ENCODE results near the gene CMC2. TPM values are rescaled to one million over a fixed set of nuclear protein-coding genes. Genes with fewer than 3 reads are reported as not detected.

CMC2 gene
- polyA plus RNA-seq, 6 donors from 2014 or later, result 71.2 to 106 (median 83.2) TPM

DNA sequence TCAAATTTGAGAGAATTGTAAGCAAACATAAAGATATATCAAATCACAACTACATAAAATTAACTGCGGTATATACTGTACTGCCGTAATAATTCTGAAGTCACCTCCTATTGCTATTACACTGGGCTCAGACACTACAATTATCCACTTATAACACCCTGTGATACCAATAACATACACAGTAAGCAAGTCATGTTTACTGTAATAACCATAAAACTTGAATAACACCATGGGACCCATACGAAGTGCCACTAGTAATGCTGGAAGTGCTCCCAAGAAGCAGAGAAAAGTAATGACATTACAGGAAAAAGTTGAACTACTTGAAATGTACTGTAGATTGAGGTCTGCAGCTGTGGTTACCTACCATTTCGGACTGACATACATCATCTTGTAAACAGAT is 24.0 kb downstream of the CMC2 start:
- DNase-seq, result no peak

DNA sequence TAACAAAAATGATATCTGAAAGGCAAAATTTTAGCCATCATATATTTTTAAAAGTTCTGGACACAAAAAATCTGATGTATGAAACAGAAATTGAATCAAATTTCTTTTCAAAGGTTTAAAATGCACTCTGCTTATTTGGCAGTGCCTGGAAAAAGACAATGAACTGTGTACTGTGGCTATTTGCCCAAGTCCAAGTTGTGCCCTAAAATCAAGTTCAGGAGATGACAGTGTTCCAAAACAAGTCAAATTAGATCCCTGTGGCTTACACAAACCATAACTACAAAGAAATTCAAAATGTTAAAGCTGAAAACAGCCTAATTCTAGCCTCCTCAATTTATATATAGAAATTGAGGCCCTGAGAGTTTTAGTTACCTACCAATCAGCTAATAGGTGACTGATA is 25.6 kb downstream of the CMC2 start:
- Mint-ChIP-seq H3K36me3 (peaks cover under 1 to 10% of the 10 kb centered on the region in 2 donors), H3K27ac (peak overlapping the region in 1 of 6 donors; percentile 19)

More for the DNA sequence above, 24.0 kb downstream of the CMC2 start:
- Mint-ChIP-seq H3K9me3 (no peaks in the 10 kb centered on the region), H3K27ac (peak overlapping the region in 1 of 6 donors; percentile 42), H3K4me3 (no peak overlapping the region), H3K36me3 (peaks cover 9 to 14% of the 10 kb centered on the region in 2 donors), H3K4me1 (peaks cover 3 to 10% (median 5%) of the 10 kb centered on the region in 3 donors), H3K27me3 (no peaks in the 10 kb centered on the region)
- ATAC-seq (ENCODE audit: low read depth in 2 of 2), result no peak

DNA sequence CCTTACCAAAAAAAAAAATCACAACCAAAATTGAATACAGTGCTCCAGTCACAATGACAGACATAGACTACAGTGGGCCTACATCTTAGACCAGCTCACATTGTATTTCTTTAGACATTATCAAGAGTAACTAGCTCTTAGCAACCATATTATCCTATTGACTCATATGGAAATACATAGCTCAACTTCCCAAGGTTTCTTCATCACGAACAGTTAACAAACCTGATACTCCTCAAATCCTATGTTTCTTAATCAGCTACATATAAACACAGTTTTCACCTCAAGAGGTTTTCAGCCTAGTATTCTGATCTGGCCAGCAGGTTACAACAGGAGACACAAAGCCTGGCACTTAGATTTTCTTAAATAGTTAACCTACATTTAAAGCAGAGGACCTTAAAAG is 29.7 kb downstream of the CMC2 start:
- no peak for DNase-seq
- no peaks in the 10 kb centered on the region for H3K27me3 Mint-ChIP-seq
- H3K4me3 Mint-ChIP-seq, result no peak overlapping the region
- no peaks in the 10 kb centered on the region for H3K9me3 Mint-ChIP-seq
- no peak for ATAC-seq (ENCODE audit: low read depth in 2 of 2)
- peak overlapping the region in 2 of 6 donors; percentile 13 to 26 for H3K27ac Mint-ChIP-seq
- H3K4me1 Mint-ChIP-seq, result peaks cover 0 to 2% (median 0%) of the 10 kb centered on the region in 3 donors
- peaks cover 9 to 19% of the 10 kb centered on the region in 2 donors for H3K36me3 Mint-ChIP-seq

More for the DNA sequence above, 25.6 kb downstream of the CMC2 start:
- H3K4me3 Mint-ChIP-seq, result no peak overlapping the region
- H3K4me1 Mint-ChIP-seq, result peaks cover 0 to 5% (median 0%) of the 10 kb centered on the region in 3 donors
- H3K9me3 Mint-ChIP-seq, result no peaks in the 10 kb centered on the region
- ATAC-seq (ENCODE audit: low read depth in 2 of 2) (no peak), DNase-seq (no peak)
- no peaks in the 10 kb centered on the region for H3K27me3 Mint-ChIP-seq

DNA sequence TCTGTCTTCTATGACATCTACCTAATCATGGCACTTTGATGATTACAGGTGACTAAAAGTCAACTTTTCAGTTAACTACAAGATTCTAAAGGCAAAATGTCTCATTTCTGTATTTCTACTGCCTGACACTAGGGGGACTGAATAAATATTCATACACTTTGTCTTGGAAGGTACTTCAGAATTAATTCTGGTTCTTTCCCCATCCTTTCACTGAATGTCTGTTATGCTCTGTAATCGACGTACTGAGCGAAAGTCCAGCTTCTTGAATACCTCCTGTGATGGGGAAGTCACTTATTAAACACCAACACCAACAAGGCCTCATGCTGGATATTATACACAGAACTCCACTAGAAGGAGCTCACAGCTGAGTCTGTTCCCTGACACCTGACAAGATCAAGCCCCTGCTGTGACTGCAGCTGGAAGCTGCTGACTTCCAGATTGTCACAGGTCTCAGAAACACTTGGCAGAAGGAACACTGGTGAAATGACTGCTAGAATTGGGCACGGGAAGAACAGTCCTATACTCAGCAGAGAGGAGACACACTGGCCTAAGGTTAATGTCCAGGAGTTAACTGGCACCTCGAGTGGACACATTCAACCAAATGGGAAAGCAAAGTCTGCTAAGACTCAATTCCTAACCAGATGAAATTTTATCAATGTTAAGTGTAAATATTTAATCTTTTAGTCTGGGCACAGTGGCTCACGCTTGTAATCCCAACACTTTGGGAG is 31.9 kb downstream of the CMC2 start:
- H3K36me3 Mint-ChIP-seq, result peaks cover 9 to 13% of the 10 kb centered on the region in 2 donors
- ATAC-seq (ENCODE audit: low read depth in 2 of 2), result no peak
- no peak overlapping the region for H3K4me3 Mint-ChIP-seq
- no peaks in the 10 kb centered on the region for H3K9me3 Mint-ChIP-seq
- H3K27me3 Mint-ChIP-seq, result no peaks in the 10 kb centered on the region
- peak overlapping the region in 1 of 6 donors; percentile 69 for H3K27ac Mint-ChIP-seq
- DNase-seq, result no peak
- peaks cover 0 to 4% (median 0%) of the 10 kb centered on the region in 3 donors for H3K4me1 Mint-ChIP-seq

DNA sequence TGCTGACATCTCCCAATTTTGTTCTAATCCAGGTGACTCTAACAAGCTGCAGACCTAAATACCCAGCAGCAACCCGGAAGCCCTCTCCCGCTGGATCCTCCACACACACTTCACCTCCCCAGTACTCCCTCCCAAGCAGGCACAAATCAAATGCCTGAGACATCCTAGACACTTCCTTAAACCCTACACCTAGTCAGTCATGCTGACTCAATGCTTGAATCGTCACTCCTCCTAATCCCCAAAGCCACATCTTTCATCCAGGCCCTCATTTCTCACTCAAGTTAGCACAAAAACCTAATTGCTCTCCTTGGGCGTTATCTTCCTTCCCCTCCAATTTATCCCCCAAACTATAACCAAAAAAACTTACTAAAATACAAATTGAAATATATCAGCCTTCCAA is 32.7 kb downstream of the CMC2 start:
- no peak for ATAC-seq (ENCODE audit: low read depth in 2 of 2)
- no peak for DNase-seq
- peaks cover 0 to 4% (median 0%) of the 10 kb centered on the region in 3 donors for H3K4me1 Mint-ChIP-seq
- peaks cover 9 to 17% of the 10 kb centered on the region in 2 donors for H3K36me3 Mint-ChIP-seq
- peak overlapping the region in 2 of 6 donors; percentile 54 to 68 for H3K27ac Mint-ChIP-seq
- no peaks in the 10 kb centered on the region for H3K27me3 Mint-ChIP-seq
- no peaks in the 10 kb centered on the region for H3K9me3 Mint-ChIP-seq
- H3K4me3 Mint-ChIP-seq, result no peak overlapping the region

DNA sequence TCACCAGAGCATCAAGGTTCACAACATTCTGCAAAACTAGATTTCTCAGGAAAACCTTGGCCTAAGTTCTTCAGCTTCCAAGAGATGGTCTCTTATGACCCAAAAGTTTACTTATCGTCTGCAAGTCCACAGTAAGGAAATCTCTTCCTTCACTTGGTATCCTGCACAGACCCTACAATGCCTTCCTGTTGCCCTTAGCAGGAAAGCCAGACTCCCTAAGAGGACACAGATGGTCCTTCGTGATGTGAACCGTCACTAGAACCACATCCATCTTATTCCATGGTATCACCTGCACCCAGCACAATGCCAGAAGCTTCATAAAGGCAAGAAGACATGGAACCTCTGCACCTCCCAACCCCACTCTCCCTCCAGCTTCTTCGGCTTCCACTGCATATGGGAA is 34.1 kb downstream of the CMC2 start:
- Mint-ChIP-seq H3K9me3 (no peaks in the 10 kb centered on the region), H3K27me3 (no peaks in the 10 kb centered on the region), H3K4me1 (peaks cover 0 to 4% (median 0%) of the 10 kb centered on the region in 3 donors), H3K36me3 (peaks cover 9 to 21% of the 10 kb centered on the region in 2 donors), H3K27ac (no peak overlapping the region), H3K4me3 (no peak overlapping the region)
- no peak for ATAC-seq (ENCODE audit: low read depth in 2 of 2)
- DNase-seq, result no peak

DNA sequence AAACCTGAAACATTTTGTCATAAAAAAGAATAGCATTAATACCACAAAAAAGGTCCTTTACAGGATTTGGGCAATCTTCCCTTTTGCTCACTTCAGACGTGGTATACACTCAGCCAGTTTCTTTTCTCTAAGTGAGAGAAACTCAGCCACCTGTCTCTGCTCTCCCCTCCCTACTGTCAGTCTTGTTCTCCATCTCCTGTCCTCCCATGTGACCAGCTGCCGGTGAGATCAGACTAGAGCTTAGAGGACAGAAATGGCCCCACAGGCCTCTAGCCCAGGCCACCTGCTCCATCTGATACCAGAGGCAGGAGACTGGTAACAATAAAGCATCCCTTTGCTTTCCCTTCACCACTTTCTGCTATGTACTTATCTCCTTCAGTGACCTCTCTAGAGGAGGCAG is 34.9 kb downstream of the CMC2 start:
- H3K4me3 Mint-ChIP-seq, result no peak overlapping the region
- H3K4me1 Mint-ChIP-seq, result peaks cover 0 to 4% (median 0%) of the 10 kb centered on the region in 3 donors
- ATAC-seq (ENCODE audit: low read depth in 2 of 2) (no peak), DNase-seq (no peak)
- H3K36me3 Mint-ChIP-seq, result peaks cover 9 to 21% of the 10 kb centered on the region in 2 donors
- peak overlapping the region in 2 of 6 donors; percentile 54 to 93 for H3K27ac Mint-ChIP-seq
- no peaks in the 10 kb centered on the region for H3K9me3 Mint-ChIP-seq
- H3K27me3 Mint-ChIP-seq, result no peaks in the 10 kb centered on the region

DNA sequence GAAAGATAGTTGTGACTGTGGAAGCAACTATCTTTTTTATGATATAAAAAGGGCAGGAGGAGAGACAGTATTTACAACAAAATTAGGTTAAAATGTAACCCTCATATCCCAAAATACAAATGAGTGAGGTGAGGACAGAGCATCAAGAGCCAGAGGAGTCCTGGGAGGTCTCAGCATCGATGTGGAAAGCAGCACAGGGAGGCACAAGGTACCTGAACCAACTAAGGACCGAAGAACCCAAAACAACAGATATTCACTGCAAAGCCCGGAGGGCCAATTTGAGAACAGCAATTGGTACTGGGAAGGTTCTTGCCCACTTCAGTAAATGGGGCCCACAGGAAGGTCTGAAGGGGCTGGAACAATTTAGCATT is 37.6 kb downstream of the CMC2 start:
- H3K9me3 Mint-ChIP-seq, result no peaks in the 10 kb centered on the region
- no peaks in the 10 kb centered on the region for H3K27me3 Mint-ChIP-seq
- peaks cover 0 to 4% (median 3%) of the 10 kb centered on the region in 3 donors for H3K4me1 Mint-ChIP-seq
- peak overlapping the region in 1 of 6 donors; percentile 2 for H3K27ac Mint-ChIP-seq
- H3K36me3 Mint-ChIP-seq, result peaks cover 9 to 13% of the 10 kb centered on the region in 2 donors
- DNase-seq, result no peak
- H3K4me3 Mint-ChIP-seq, result peak overlapping the region in 1 of 8 donors; percentile 53
- ATAC-seq (ENCODE audit: low read depth in 2 of 2), result no peak

DNA sequence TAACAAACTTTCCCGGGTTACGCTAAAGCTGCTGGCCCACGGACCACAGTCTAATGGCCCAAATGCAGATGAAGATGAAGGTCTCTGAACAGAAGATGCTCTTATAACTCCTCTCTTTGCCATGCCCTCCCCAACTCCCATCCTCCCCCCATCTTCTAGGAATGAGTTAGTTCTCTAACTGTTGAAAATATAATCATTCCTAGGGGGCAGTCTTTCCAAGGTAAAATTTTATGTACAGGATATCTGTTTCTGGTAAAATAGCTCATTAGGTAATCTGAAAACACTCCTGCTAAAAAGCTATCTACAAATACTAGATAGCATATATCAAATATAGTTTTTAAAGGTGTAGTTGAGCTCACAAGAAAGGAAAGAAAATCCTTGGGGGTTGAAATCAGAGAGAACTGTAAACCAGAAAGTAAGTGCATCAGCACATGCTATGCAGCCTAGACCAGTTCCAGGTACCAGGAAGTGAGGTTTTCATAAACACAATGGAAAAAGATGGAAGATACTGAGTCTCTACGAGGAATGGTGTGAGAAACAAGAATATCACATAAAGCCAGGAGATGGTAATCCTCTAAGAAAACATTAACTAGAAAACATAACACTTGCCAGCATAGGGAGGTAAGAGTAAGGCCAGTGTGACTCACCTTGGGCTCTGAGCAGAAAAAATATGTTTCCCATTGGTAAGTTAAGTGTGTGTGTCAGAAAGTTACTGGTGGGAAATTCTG is 38.1 kb downstream of the CMC2 start:
- peak overlapping the region in 1 of 8 donors; percentile 52 for H3K4me3 Mint-ChIP-seq
- no peaks in the 10 kb centered on the region for H3K27me3 Mint-ChIP-seq
- ATAC-seq (ENCODE audit: low read depth in 2 of 2), result no peak
- peaks cover 3 to 4% (median 3%) of the 10 kb centered on the region in 3 donors for H3K4me1 Mint-ChIP-seq
- H3K27ac Mint-ChIP-seq, result peak overlapping the region in 2 of 6 donors; percentile 2 to 46
- DNase-seq, result no peak
- H3K36me3 Mint-ChIP-seq, result peaks cover 4 to 13% of the 10 kb centered on the region in 2 donors
- no peaks in the 10 kb centered on the region for H3K9me3 Mint-ChIP-seq

DNA sequence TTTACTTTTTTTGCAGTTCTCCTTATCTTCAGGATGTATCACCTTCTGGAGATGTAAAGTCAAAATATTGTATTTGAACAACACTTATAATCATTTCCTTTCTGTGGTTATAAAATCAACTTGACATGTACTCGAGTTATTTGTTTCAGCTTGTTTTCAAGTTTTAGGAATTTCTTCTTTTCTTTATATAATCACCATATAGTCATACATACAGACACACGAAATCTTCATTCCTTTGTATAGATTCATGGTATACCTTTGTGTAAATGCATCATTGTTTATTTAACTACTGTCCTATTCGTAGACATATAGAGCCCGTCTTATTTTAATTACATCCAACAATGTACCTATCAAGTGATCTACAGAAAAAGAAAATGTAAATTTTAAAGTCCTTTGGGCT is 40.1 kb downstream of the CMC2 start:
- ATAC-seq (ENCODE audit: low read depth in 2 of 2) (no peak), DNase-seq (no peak)
- H3K9me3 Mint-ChIP-seq, result peaks cover 0 to 3% (median under 1%) of the 10 kb centered on the region in 7 donors
- no peaks in the 10 kb centered on the region for H3K27me3 Mint-ChIP-seq
- no peak overlapping the region for H3K4me3 Mint-ChIP-seq
- peaks cover 0 to 13% of the 10 kb centered on the region in 2 donors for H3K36me3 Mint-ChIP-seq
- H3K4me1 Mint-ChIP-seq, result peaks cover 0 to 3% (median 3%) of the 10 kb centered on the region in 3 donors
- no peak overlapping the region for H3K27ac Mint-ChIP-seq

DNA sequence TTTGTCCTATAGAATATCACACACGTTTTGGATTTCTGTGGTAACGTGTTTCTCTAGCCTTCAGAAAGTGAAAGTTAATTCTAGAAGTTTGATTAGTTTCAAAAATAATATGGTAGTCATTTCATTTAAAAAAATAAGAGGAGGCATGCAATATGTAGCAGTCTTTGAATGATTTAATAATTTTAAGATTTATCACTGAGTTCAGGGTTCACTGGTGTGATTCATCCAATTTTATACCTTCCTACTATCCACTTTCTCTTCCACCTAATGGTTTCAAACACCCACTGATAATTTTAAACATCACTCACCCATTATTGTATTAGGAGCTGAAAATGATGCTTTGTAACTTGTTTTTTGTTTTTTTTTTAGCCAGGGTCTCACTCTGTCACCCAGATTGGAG is 42.3 kb downstream of the CMC2 start:
- H3K36me3 Mint-ChIP-seq, result peaks cover 15 to 22% of the 10 kb centered on the region in 2 donors
- H3K27me3 Mint-ChIP-seq, result no peaks in the 10 kb centered on the region
- H3K4me3 Mint-ChIP-seq, result no peak overlapping the region
- peaks cover 14 to 24% (median 18%) of the 10 kb centered on the region in 7 donors for H3K9me3 Mint-ChIP-seq
- H3K27ac Mint-ChIP-seq, result no peak overlapping the region
- peaks cover 0 to 3% (median 3%) of the 10 kb centered on the region in 3 donors for H3K4me1 Mint-ChIP-seq
- no peak for ATAC-seq (ENCODE audit: low read depth in 2 of 2)
- no peak for DNase-seq

DNA sequence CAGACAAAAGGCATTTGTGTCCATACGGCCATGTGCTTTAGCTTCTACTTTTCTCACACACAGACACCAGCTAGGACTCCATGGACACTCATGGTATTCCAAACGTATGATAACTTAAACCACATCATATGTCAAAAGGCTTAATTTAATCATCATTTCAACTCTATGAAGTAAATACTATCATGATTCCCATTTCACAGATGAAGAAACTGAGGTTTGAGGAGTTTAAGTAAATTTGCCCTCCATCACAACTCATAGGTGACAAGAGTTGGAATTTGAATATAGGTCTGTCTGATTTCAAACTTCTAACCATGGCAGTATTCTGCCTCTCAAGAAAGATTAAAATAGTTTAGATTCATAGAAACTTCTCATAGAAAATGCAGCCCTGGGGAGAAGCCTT is 43.8 kb downstream of the CMC2 start:
- ATAC-seq (ENCODE audit: low read depth in 2 of 2) (no peak), DNase-seq (no peak)
- Mint-ChIP-seq H3K36me3 (peaks cover 7 to 33% of the 10 kb centered on the region in 2 donors), H3K27ac (peak overlapping the region in 1 of 6 donors; percentile 11), H3K9me3 (peaks cover 17 to 39% (median 33%) of the 10 kb centered on the region in 7 donors), H3K4me1 (peaks cover 0 to 3% (median 3%) of the 10 kb centered on the region in 3 donors), H3K27me3 (no peaks in the 10 kb centered on the region), H3K4me3 (no peak overlapping the region)

DNA sequence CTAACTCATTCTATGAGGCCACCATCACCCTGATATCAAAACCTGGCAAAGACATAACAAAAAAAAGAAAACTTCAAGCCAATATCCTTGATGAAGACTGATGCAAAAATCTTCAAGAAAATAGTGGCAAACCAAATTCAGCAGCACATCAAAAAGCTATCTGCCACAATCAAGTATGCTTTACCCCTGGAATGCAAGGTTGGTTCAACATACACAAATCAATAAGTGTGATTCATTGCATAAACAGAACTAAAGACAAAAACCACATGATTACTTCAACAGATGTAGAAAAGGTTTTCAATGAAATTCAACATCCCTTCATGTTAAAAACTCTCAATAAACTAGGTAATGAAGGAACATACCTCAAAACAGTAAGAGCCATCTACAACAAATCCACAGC is 48.4 kb downstream of the CMC2 start:
- H3K4me3 Mint-ChIP-seq, result no peak overlapping the region
- no peaks in the 10 kb centered on the region for H3K27me3 Mint-ChIP-seq
- DNase-seq (no peak), ATAC-seq (ENCODE audit: low read depth in 2 of 2) (no peak)
- peaks cover 29 to 65% (median 52%) of the 10 kb centered on the region in 7 donors for H3K9me3 Mint-ChIP-seq
- peaks cover 31 to 64% of the 10 kb centered on the region in 2 donors for H3K36me3 Mint-ChIP-seq
- H3K27ac Mint-ChIP-seq, result no peak overlapping the region
- peaks cover 0 to 18% (median 17%) of the 10 kb centered on the region in 3 donors for H3K4me1 Mint-ChIP-seq

All from naive B cell (primary cell).